NCI-H524 treated with DMSO at 0.1 percent for 48 hours (cell line): ENCODE measurements around the gene VSIR.
A peak's percentile ranks its signal among the peaks of the same experiment; 100 is the strongest.

Source experiments
- DNase-seq: peaks from one replicate; lab custom pipeline; 2025; lab: John Stamatoyannopoulos, UW

The VSIR gene

GRCh38 chr10:71727738-71728737 is 45.3 kb downstream of the VSIR start:
- peak; percentile 30 for DNase-seq

- no peak for DNase-seq
Observed at GRCh38 chr10:71727105-71727737, 46.1 kb downstream of the VSIR start.

GRCh38 chr10:71726580-71727104 is 46.7 kb downstream of the VSIR start:
- no peak for DNase-seq

GRCh38 chr10:71725998-71726579 is 47.2 kb downstream of the VSIR start:
- no peak for DNase-seq

- no peak for DNase-seq
Observed at GRCh38 chr10:71725249-71725648, 48.1 kb downstream of the VSIR start.

- no peak for DNase-seq
Observed at GRCh38 chr10:71724539-71724938, 48.8 kb downstream of the VSIR start.

GRCh38 chr10:71723311-71723710 is 50.0 kb downstream of the VSIR start:
- DNase-seq, result no peak

GRCh38 chr10:71722849-71723248 is 50.5 kb downstream of the VSIR start:
- DNase-seq, result no peak

GRCh38 chr10:71721313-71721712 is 52.0 kb downstream of the VSIR start:
- DNase-seq, result no peak

GRCh38 chr10:71720288-71720687 is 53.0 kb downstream of the VSIR start:
- no peak for DNase-seq

- DNase-seq, result no peak
Observed at GRCh38 chr10:71719464-71720201, 53.7 kb downstream of the VSIR start, which contains the start of gene C10orf105. TSS of gene C10orf105 (minus strand) at chr10:71719778. CDS start at chr10:71716337, 3,441 bp downstream.

- no peak for DNase-seq
Observed at GRCh38 chr10:71719042-71719441, 54.3 kb downstream of the VSIR start.

- DNase-seq, result no peak
Observed at GRCh38 chr10:71718165-71718698, 55.1 kb downstream of the VSIR start.

- DNase-seq, result no peak
Observed at GRCh38 chr10:71717551-71717951, 55.8 kb downstream of the VSIR start.

GRCh38 chr10:71717056-71717455 is 56.3 kb downstream of the VSIR start:
- DNase-seq, result no peak

GRCh38 chr10:71716426-71716825 is 56.9 kb downstream of the VSIR start:
- DNase-seq, result no peak

- no peak for DNase-seq
Observed at GRCh38 chr10:71715860-71716259, 57.5 kb downstream of the VSIR start.

- no peak for DNase-seq
Observed at GRCh38 chr10:71715026-71715425, 58.3 kb downstream of the VSIR start.

GRCh38 chr10:71714592-71714991 is 58.7 kb downstream of the VSIR start:
- no peak for DNase-seq

- DNase-seq, result no peak
Observed at GRCh38 chr10:71714031-71714410, 59.3 kb downstream of the VSIR start.
